IMR-90 (cell line): ENCODE data around the gene OR51B2. TPM values are rescaled to one million over a fixed set of nuclear protein-coding genes. Genes with fewer than 3 reads are reported as not detected.

ENCODE experiments used
- ATAC-seq: fragments of 200-7000 bp; cut with Tn5 transposase; 2 replicates; pipeline ENCODE4 v1.9.1; 2020; ENCODE audit warnings: low read depth, mild to moderate bottlenecking, moderate library complexity
- BruUV-seq: library from RNA; stranded (reverse); fragments of 400-500 nt; replicated peaks from 2 replicates; lab custom pipeline; 2021; lab: Mats Ljungman, UMichigan
- CTCF ChIA-PET: fragments of 300-600 bp; formaldehyde crosslinking; extraction: SDS; loops from one replicate; lab custom pipeline; 2021; ENCODE audit warnings: antibody characterized with exemption; lab: Yijun Ruan, JAX
- POLR2A ChIA-PET: fragments of 300-600 bp; sonication (Branson Sonifier 250); formaldehyde crosslinking; loops from one replicate; lab custom pipeline; 2022; ENCODE audit warnings: antibody characterized with exemption; ENCODE audit not compliant: unreplicated experiment; lab: Charles Lee
- DNase-seq: peaks from one replicate; pipeline ENCODE4 v3.0.0; 2013
- H2AFZ ChIP-seq: replicated peaks from 2 replicates; pipeline ENCODE3; 2013; ENCODE audit warnings: low read length, mild to moderate bottlenecking; ENCODE audit not compliant: poor library complexity
- H2AK5ac ChIP-seq: 2 replicates; pipeline ENCODE4 v1.6.1; 2013; ENCODE audit warnings: low read depth, low read length, inconsistent platforms
- H2AK9ac ChIP-seq: replicated peaks from 2 replicates; pipeline ENCODE3; 2013; ENCODE audit warnings: mild to moderate bottlenecking, low read depth, low read length, moderate library complexity; ENCODE audit not compliant: poor library complexity
- H2BK120ac ChIP-seq: 2 replicates; pipeline ENCODE4 v1.6.1; 2013; ENCODE audit warnings: low read depth, low read length, inconsistent platforms
- H2BK15ac ChIP-seq: 3 replicates; pipeline ENCODE4 v1.6.1; 2013; ENCODE audit warnings: low read depth, low read length, inconsistent platforms
- H2BK20ac ChIP-seq: 2 replicates; pipeline ENCODE4 v1.6.1; 2013; ENCODE audit warnings: low read depth, mild to moderate bottlenecking, inconsistent platforms, low read length, moderate library complexity
- H2BK5ac ChIP-seq: 2 replicates; pipeline ENCODE4 v1.6.1; 2013; ENCODE audit warnings: mild to moderate bottlenecking, low read depth, low read length, inconsistent platforms; ENCODE audit not compliant: poor library complexity, severe bottlenecking
- H3K14ac ChIP-seq: replicated peaks from 2 replicates; pipeline ENCODE4 v1.6.1; 2013; ENCODE audit warnings: low read depth, low read length, inconsistent platforms
- H3K18ac ChIP-seq: 2 replicates; pipeline ENCODE4 v1.6.1; 2013; ENCODE audit warnings: low read depth, low read length, control low read depth
- H3K23ac ChIP-seq: 2 replicates; pipeline ENCODE4 v1.6.1; 2013; ENCODE audit warnings: low read depth, low read length, inconsistent platforms
- H3K27ac ChIP-seq: 2 replicates; pipeline ENCODE4 v1.5.1; 2013; ENCODE audit warnings: mild to moderate bottlenecking, control low read depth, low read length; ENCODE audit not compliant: insufficient read depth
- H3K27me3 ChIP-seq: 2 replicates; pipeline ENCODE4 v1.6.1; 2013; ENCODE audit warnings: low read length; ENCODE audit not compliant: control insufficient read depth, insufficient read depth
- H3K36me3 ChIP-seq: 2 replicates; pipeline ENCODE4 v1.6.1; 2013; ENCODE audit warnings: low read length, mixed read lengths; ENCODE audit not compliant: control insufficient read depth, insufficient read depth
- H3K4ac ChIP-seq: 2 replicates; pipeline ENCODE4 v1.6.1; 2013; ENCODE audit warnings: low read depth, low read length, inconsistent platforms
- H3K4me1 ChIP-seq: 2 replicates; pipeline ENCODE4 v1.6.1; 2013; ENCODE audit warnings: low read length, mixed read lengths; ENCODE audit not compliant: control insufficient read depth, insufficient read depth
- H3K4me2 ChIP-seq: 2 replicates; pipeline ENCODE4 v1.6.1; 2013; ENCODE audit warnings: low read depth, mild to moderate bottlenecking, control low read depth, low read length, moderate library complexity
- H3K4me3 ChIP-seq: 2 replicates; pipeline ENCODE4 v1.5.1; 2013; ENCODE audit warnings: low read depth, mild to moderate bottlenecking, control low read depth, low read length, moderate library complexity; ENCODE audit not compliant: insufficient read depth
- H3K56ac ChIP-seq: 2 replicates; pipeline ENCODE4 v1.6.1; 2013; ENCODE audit warnings: low read length, inconsistent platforms; ENCODE audit not compliant: insufficient read depth; ENCODE audit errors: extremely low read depth
- H3K79me1 ChIP-seq, 2 experiments: 2 replicates each; pipeline ENCODE4 v1.6.1; 2013; ENCODE audit warnings: low read length in 2 of 2, inconsistent platforms in 1 of 2, low read depth in 1 of 2
- H3K9ac ChIP-seq: 2 replicates; pipeline ENCODE4 v1.6.1; 2013; ENCODE audit warnings: low read depth, low read length, control low read depth
- H3K9me1 ChIP-seq: 2 replicates; pipeline ENCODE4 v1.6.1; 2013; ENCODE audit warnings: low read length, inconsistent platforms; ENCODE audit not compliant: insufficient read depth
- H3K9me3 ChIP-seq: 2 replicates; pipeline ENCODE4 v1.6.1; 2013; ENCODE audit warnings: low read length; ENCODE audit not compliant: control insufficient read depth, insufficient read depth
- H4K20me1 ChIP-seq: 2 replicates; pipeline ENCODE4 v1.6.1; 2013; ENCODE audit warnings: low read length, inconsistent platforms; ENCODE audit not compliant: insufficient read depth
- H4K5ac ChIP-seq: 2 replicates; pipeline ENCODE4 v1.6.1; 2013; ENCODE audit warnings: mild to moderate bottlenecking, low read depth, low read length, control low read depth
- H4K8ac ChIP-seq, 2 experiments: 2 replicates each; pipeline ENCODE4 v1.6.1; 2013; ENCODE audit warnings: low read depth in 2 of 2, low read length in 2 of 2, control low read depth in 1 of 2, inconsistent platforms in 1 of 2
- H4K91ac ChIP-seq: 2 replicates; pipeline ENCODE4 v1.6.1; 2013; ENCODE audit warnings: low read depth, low read length, inconsistent platforms; ENCODE audit not compliant: insufficient read depth
- USF2 ChIP-seq: fragments of 150-350 bp; IDR thresholded peaks from 2 replicates; pipeline ENCODE4 v1.6.1; 2017; ENCODE audit warnings: mild to moderate bottlenecking, antibody characterized with exemption, low read length, low read depth
- WGBS, 2 experiments: methylation state at CpG; one replicate each; pipeline versions ENCODE4 v1.1.5 to v1.1.7; 2013; ENCODE audit warnings: missing lambda C conversion rate in 2 of 2; ENCODE audit not compliant: insufficient read length in 1 of 2; ENCODE audit errors: extremely low coverage in 2 of 2; 5-methylcytosine and 5-hydroxymethylcytosine counted together
- dilution Hi-C: fragments of 300-500 bp; cut with HindIII; formaldehyde crosslinking; loops from one replicate; pipeline ENCODE4 v1.14.3; 2018; ENCODE audit warnings: low sequenced_read_pairs; ENCODE audit not compliant: unreplicated experiment
- in situ Hi-C: fragments of 300-500 bp; cut with MboI; formaldehyde crosslinking; loops from 3 replicates; pipeline ENCODE4 v1.14.3; 2019; ENCODE audit warnings: low sequenced_read_pairs, inconsistent platforms, mixed read lengths
- intact Hi-C: fragments of 100-400 bp; cut with micrococcal nuclease; formaldehyde crosslinking; loops from 2 replicates; pipeline ENCODE4 v1.10.0; 2022
- polyA plus RNA-seq, 3 experiments: library from polyadenylated mRNA; depleted of rRNA; stranded (reverse); fragments of >200 nt; gene quantifications; 2 replicates each; pipeline ENCODE4 v1.2.3, GENCODE V29; 2012; ENCODE audit warnings: low replicate concordance in 1 of 3
- total RNA-seq: library from RNA; depleted of rRNA; stranded (reverse); fragments of >200 nt; gene quantifications from 2 replicates; pipeline ENCODE4 v1.2.3, GENCODE V29; 2012

Gene OR51B2
- total and polyA plus RNA-seq, 2 of the 4 experiments (the other 2 are of a cell fraction), result not detected

- peak within 1 kb of the TSS; percentile 66 for H4K91ac ChIP-seq
- H3K9ac ChIP-seq, result no peak within 1 kb of the TSS
- H2BK20ac ChIP-seq, result peak within 1 kb of the TSS; percentile 94
- H3K4me3 ChIP-seq, result no peak within 1 kb of the TSS
- no TSS peak for BruUV-seq
- H2AK5ac ChIP-seq, result peak within 1 kb of the TSS; percentile 59
- no peaks in the 10 kb centered on the region for H4K20me1 ChIP-seq
- H2BK15ac ChIP-seq, result peak within 1 kb of the TSS; percentile 91
- H3K36me3 ChIP-seq, result no peaks in the 10 kb centered on the region
- dilution Hi-C loops, result no loop called here
- peak within 1 kb of the TSS; percentile 98; the same call in 1 of the 2 replicates for H4K5ac ChIP-seq
- DNase-seq (no peak), ATAC-seq (no peak)
- H2BK120ac ChIP-seq, result peak within 1 kb of the TSS; percentile 97
- H2AK9ac ChIP-seq, result no peak within 1 kb of the TSS
- H3K14ac ChIP-seq, result peak within 1 kb of the TSS; percentile 63; the same call in 1 of the 2 replicates
- H3K23ac ChIP-seq, result 0 out of 2 replicates have a peak within 1 kb of the TSS, but pooled peaks have one; percentile 51
- POLR2A ChIA-PET, result no interaction called here
- peak within 1 kb of the TSS; percentile 53 to 56; a peak in 3 of 4 replicates for H4K8ac ChIP-seq
- TF ChIP-seq USF2, result no peak
- no peak within 1 kb of the TSS for H3K27ac ChIP-seq
- H3K56ac ChIP-seq, result no peak within 1 kb of the TSS
- H3K27me3 ChIP-seq, result no peaks in the 10 kb centered on the region
- no peaks in the 10 kb centered on the region for H3K9me1 ChIP-seq
- peak within 1 kb of the TSS; percentile 89; the same call in 1 of the 2 replicates for H3K18ac ChIP-seq
- peaks cover 8% of the 10 kb centered on the region; the same call in 1 of the 2 replicates for H3K4me1 ChIP-seq
- intact Hi-C loops, result no loop called here
- no peak within 1 kb of the TSS for H2AFZ ChIP-seq
- no peaks in the 10 kb centered on the region for H3K79me1 ChIP-seq
- no CpG with 5 or more reads among the region's 1 CpG for WGBS, 2 experiments
- H3K4me2 ChIP-seq, result no peak within 1 kb of the TSS
- peak within 1 kb of the TSS; percentile 99 for H2BK5ac ChIP-seq
- peak within 1 kb of the TSS; percentile 68 for H3K4ac ChIP-seq
- in situ Hi-C loops, result no loop called here
- H3K9me3 ChIP-seq, result peaks cover 2% of the 10 kb centered on the region; the same call in 1 of the 2 replicates
- CTCF ChIA-PET, result interaction anchor here (0.6 kb wide), 1 partner anchor 68 kb away, joined by 3 read pairs; no protein-coding TSS in a partner anchor
Observed at GRCh38 chr11:5351208-5351607, 27.1 kb upstream of the OR51B2 start, which contains the start of gene OR51B6. OR51B6 (plus strand) TSS chr11:5351508; CDS start chr11:5351508, 0 bp downstream.
